PC-3 (cell line): ENCODE results near the gene QPCTL. TPM values are rescaled to one million over a fixed set of nuclear protein-coding genes. Genes with fewer than 3 reads are reported as not detected.
"Not testable (repeated sequence)": the region's sequence is repeated elsewhere in the genome, so short reads cannot be mapped to it uniquely, and the experiment has no call there.

Experiments
- ATAC-seq: fragments of 200-7000 bp; cut with Tn5 transposase; 2 replicates; pipeline ENCODE4 v1.9.1; 2020; ENCODE audit warnings: mild to moderate bottlenecking, moderate library complexity
- BruUV-seq: library from RNA; stranded (reverse); fragments of 400-500 nt; replicated peaks from 2 replicates; lab custom pipeline; 2021; lab: Mats Ljungman, UMichigan
- CTCF ChIA-PET: fragments of 300-600 bp; sonication (Branson Sonifier 250); formaldehyde crosslinking; loops from one replicate; lab custom pipeline; 2022; ENCODE audit warnings: antibody characterized with exemption; lab: Charles Lee
- POLR2A ChIA-PET: fragments of 300-600 bp; sonication (Branson Sonifier 250); formaldehyde crosslinking; loops from one replicate; lab custom pipeline; 2022; ENCODE audit warnings: antibody characterized with exemption; ENCODE audit not compliant: unreplicated experiment; lab: Charles Lee
- DNase-seq: peaks from one replicate; pipeline ENCODE4 v3.0.0-alpha.2; 2015
- H2AFZ ChIP-seq: fragments of 300-600 bp; sonication (generic); 2 replicates; pipeline ENCODE4 v1.6.0; 2016; ENCODE audit warnings: antibody characterized with exemption, low read length
- H3F3A ChIP-seq: fragments of 300-600 bp; sonication (generic); one replicate; pipeline ENCODE4 v1.6.0; 2017; ENCODE audit warnings: antibody characterized with exemption, low read length, control low read depth, mild to moderate bottlenecking; ENCODE audit not compliant: unreplicated experiment
- H3K27ac ChIP-seq: fragments of 300-600 bp; sonication (generic); 2 replicates; pipeline ENCODE4 v1.5.1; 2016; ENCODE audit warnings: mild to moderate bottlenecking, low read length
- H3K27me3 ChIP-seq: fragments of 300-600 bp; sonication (generic); 2 replicates; pipeline ENCODE4 v1.6.1; 2016; ENCODE audit warnings: low read length, mixed read lengths
- H3K36me3 ChIP-seq: fragments of 300-600 bp; sonication (generic); 2 replicates; pipeline ENCODE4 v1.6.1; 2016; ENCODE audit warnings: low read depth, mixed run types, low read length, mixed read lengths
- H3K4me1 ChIP-seq: fragments of 300-600 bp; sonication (generic); 2 replicates; pipeline ENCODE4 v1.5.1; 2016; ENCODE audit warnings: low read length; ENCODE audit not compliant: insufficient read depth
- H3K4me2 ChIP-seq: fragments of 300-600 bp; sonication (generic); 2 replicates; pipeline ENCODE4 v1.6.0; 2016; ENCODE audit warnings: low read length
- H3K4me3 ChIP-seq: fragments of 300-600 bp; sonication (generic); 2 replicates; pipeline ENCODE4 v1.5.1; 2016; ENCODE audit warnings: mild to moderate bottlenecking, low read length, mixed read lengths
- H3K79me2 ChIP-seq: fragments of 300-600 bp; sonication (generic); 2 replicates; pipeline ENCODE4 v1.6.1; 2017; ENCODE audit warnings: low read length, mixed read lengths
- H3K9ac ChIP-seq: fragments of 300-600 bp; sonication (generic); 2 replicates; pipeline ENCODE4 v1.6.0; 2016; ENCODE audit warnings: mild to moderate bottlenecking, low read length
- H3K9me2 ChIP-seq: fragments of 300-600 bp; sonication (generic); replicated peaks from 2 replicates; pipeline ENCODE4 v1.6.1; 2016; ENCODE audit warnings: mixed run types, low read length, mixed read lengths
- H3K9me3 ChIP-seq: fragments of 300-600 bp; sonication (generic); 2 replicates; pipeline ENCODE4 v1.6.1; 2016; ENCODE audit warnings: low read length, mixed read lengths
- H4K20me1 ChIP-seq: fragments of 300-600 bp; sonication (generic); 2 replicates; pipeline ENCODE4 v1.6.1; 2016; ENCODE audit warnings: low read length, mixed read lengths
- EZH2 ChIP-seq: fragments of 300-600 bp; sonication (generic); IDR thresholded peaks from one replicate; pipeline ENCODE4 v1.6.1; 2017; ENCODE audit warnings: antibody characterized with exemption, mild to moderate bottlenecking, low read length; ENCODE audit not compliant: unreplicated experiment
- EZH2phosphoT487 ChIP-seq: fragments of 300-600 bp; sonication (generic); IDR thresholded peaks from 2 replicates; pipeline ENCODE4 v1.6.1; 2018; ENCODE audit warnings: mild to moderate bottlenecking, antibody characterized with exemption, low read length, borderline replicate concordance
- intact Hi-C: fragments of 100-400 bp; cut with micrococcal nuclease; formaldehyde crosslinking; loops from 2 replicates; pipeline ENCODE4 v1.9.0; 2023
- total RNA-seq: library from RNA; depleted of rRNA; stranded (reverse); fragments of >200 nt; gene quantifications from 2 replicates; pipeline ENCODE4 v1.2.3, GENCODE V29; 2014
- TF ChIP-seq, protein P1 (sequence below): fragments of 300-600 bp; sonication (generic); conservative IDR thresholded peaks from 2 replicates; pipeline ENCODE4 v1.5.1; 2017; ENCODE audit warnings: antibody characterized with exemption, low read depth, mild to moderate bottlenecking, low read length

The QPCTL gene
- total RNA-seq, 1 experiment from 2014 or later, result 9.8 TPM

DNA sequence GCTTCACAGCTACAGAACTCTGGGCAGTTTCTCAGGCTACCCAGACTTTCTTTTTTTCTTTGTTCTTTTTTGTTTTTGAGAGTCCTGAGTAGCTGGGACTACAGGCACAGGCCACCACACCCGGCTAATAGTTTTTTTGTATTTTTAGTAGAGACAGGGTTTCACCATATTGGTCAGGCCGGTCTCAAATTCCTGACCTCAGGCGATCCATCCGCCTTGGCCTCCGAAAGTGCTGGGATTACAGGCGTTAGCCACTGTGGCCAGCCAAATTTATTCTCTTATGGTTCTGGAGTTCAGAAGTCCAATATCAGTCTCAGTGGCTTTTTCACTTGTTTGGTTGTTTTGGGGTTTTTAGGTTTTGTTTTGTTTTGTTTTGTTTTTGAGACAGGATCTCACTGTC is 53.1 kb downstream of the QPCTL start:
- DNase-seq, result no peak
- BruUV-seq, result no TSS peak
- Histone ChIP-seq H3K27me3 (no peaks in the 10 kb centered on the region), H3K36me3 (no peaks in the 10 kb centered on the region), H3K79me2 (no peaks in the 10 kb centered on the region), H3K4me1 (no peaks in the 10 kb centered on the region), H3K9me2 (no peaks in the 10 kb centered on the region), H3K9ac (no peak overlapping the region), H3K4me3 (no peak overlapping the region), H3K4me2 (no peak overlapping the region), H3K9me3 (no peaks in the 10 kb centered on the region), H4K20me1 (no peaks in the 10 kb centered on the region), H2AFZ (no peak overlapping the region), H3F3A (no peaks in the 10 kb centered on the region), H3K27ac (no peak overlapping the region)
- POLR2A ChIA-PET, result no interaction called here
- ATAC-seq, result no peak
- TF ChIP-seq EZH2phosphoT487 (no peak), EZH2 (no peak)
- TF ChIP-seq, protein P1, sequence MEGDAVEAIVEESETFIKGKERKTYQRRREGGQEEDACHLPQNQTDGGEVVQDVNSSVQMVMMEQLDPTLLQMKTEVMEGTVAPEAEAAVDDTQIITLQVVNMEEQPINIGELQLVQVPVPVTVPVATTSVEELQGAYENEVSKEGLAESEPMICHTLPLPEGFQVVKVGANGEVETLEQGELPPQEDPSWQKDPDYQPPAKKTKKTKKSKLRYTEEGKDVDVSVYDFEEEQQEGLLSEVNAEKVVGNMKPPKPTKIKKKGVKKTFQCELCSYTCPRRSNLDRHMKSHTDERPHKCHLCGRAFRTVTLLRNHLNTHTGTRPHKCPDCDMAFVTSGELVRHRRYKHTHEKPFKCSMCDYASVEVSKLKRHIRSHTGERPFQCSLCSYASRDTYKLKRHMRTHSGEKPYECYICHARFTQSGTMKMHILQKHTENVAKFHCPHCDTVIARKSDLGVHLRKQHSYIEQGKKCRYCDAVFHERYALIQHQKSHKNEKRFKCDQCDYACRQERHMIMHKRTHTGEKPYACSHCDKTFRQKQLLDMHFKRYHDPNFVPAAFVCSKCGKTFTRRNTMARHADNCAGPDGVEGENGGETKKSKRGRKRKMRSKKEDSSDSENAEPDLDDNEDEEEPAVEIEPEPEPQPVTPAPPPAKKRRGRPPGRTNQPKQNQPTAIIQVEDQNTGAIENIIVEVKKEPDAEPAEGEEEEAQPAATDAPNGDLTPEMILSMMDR, result no peak
- intact Hi-C loops, result no loop called here
- CTCF ChIA-PET, result no interaction called here

GRCh38 chr19:45746866-45747265 is 54.4 kb downstream of the QPCTL start:
- intact Hi-C loops, result no loop called here

DNA sequence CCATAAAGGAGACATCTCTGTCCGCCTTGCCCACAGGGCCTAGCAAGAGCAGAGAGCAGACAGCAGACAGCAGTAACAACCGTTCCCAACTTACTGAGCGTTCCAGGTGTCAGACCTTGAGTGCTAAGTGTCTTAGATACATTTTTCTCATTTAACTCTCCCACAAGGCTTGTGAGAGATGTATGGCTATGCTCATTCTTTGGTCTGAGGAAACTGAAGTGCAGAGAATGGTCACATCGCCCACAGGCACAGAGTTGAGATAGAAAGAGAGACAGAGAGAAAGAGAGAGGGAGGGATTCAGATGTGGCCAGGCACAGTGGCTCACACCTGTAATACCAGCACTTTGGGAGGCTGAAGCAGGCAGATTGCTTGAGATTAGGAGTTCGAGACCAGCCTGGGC is 55.0 kb downstream of the QPCTL start:
- no peaks in the 10 kb centered on the region for H3K9me2 ChIP-seq
- POLR2A ChIA-PET, result no interaction called here
- no peak overlapping the region for H3K9ac ChIP-seq
- no peaks in the 10 kb centered on the region for H3F3A ChIP-seq
- H3K4me2 ChIP-seq, result no peak overlapping the region
- BruUV-seq, result no TSS peak
- DNase-seq, result no peak
- no peak overlapping the region for H3K27ac ChIP-seq
- H3K27me3 ChIP-seq, result no peaks in the 10 kb centered on the region
- H3K79me2 ChIP-seq, result no peaks in the 10 kb centered on the region
- CTCF ChIA-PET, result no interaction called here
- no peak overlapping the region for H2AFZ ChIP-seq
- intact Hi-C loops, result no loop called here
- H3K36me3 ChIP-seq, result no peaks in the 10 kb centered on the region
- no peak for ATAC-seq
- H3K4me3 ChIP-seq, result no peak overlapping the region
- no peaks in the 10 kb centered on the region for H3K4me1 ChIP-seq
- no peak for TF ChIP-seq EZH2phosphoT487
- TF ChIP-seq, protein P1, result no peak
- no peak for TF ChIP-seq EZH2
- H4K20me1 ChIP-seq, result no peaks in the 10 kb centered on the region
- H3K9me3 ChIP-seq, result no peaks in the 10 kb centered on the region

More at GRCh38 chr19:45746866-45747265, 54.4 kb downstream of the QPCTL start:
- no peak overlapping the region for H2AFZ ChIP-seq
- no peak overlapping the region for H3K27ac ChIP-seq
- no TSS peak for BruUV-seq
- no peaks in the 10 kb centered on the region for H3K27me3 ChIP-seq
- H3K9me3 ChIP-seq, result no peaks in the 10 kb centered on the region
- DNase-seq (no peak), ATAC-seq (no peak)
- no peak overlapping the region for H3K9ac ChIP-seq
- H3K9me2 ChIP-seq, result no peaks in the 10 kb centered on the region
- no peaks in the 10 kb centered on the region for H3K4me1 ChIP-seq
- H3F3A ChIP-seq, result no peaks in the 10 kb centered on the region
- TF ChIP-seq EZH2phosphoT487 (no peak), EZH2 (no peak)
- TF ChIP-seq, protein P1, result no peak
- H3K4me3 ChIP-seq, result no peak overlapping the region
- H4K20me1 ChIP-seq, result no peaks in the 10 kb centered on the region
- CTCF ChIA-PET, result no interaction called here
- no peak overlapping the region for H3K4me2 ChIP-seq
- POLR2A ChIA-PET, result no interaction called here
- no peaks in the 10 kb centered on the region for H3K36me3 ChIP-seq
- no peaks in the 10 kb centered on the region for H3K79me2 ChIP-seq

DNA sequence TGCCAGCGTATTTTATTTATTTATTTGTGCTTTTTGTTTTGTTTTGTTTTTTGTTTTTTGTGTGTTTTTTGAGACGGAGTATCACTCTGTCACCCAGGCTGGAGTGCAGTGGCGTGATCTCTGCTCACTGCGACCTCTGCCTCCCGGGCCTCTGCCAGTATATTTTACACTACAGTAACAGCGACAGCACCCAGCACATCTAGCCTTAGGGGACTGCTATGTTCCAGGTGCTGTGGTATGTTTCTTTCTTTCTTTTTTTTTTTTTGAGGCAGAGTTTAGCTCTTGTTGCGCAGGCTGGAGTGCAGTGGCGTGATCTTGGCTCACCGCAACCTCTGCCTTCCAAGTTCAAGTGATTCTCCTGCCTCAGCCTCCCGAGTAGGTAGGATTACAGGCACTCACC is 59.0 kb downstream of the QPCTL start:
- H3F3A ChIP-seq, H3K79me2 ChIP-seq, H3K27me3 ChIP-seq, intact Hi-C loops, H2AFZ ChIP-seq, H4K20me1 ChIP-seq, H3K27ac ChIP-seq, ATAC-seq, H3K36me3 ChIP-seq, H3K9ac ChIP-seq, POLR2A ChIA-PET, H3K4me2 ChIP-seq, BruUV-seq, H3K9me2 ChIP-seq, DNase-seq, H3K4me1 ChIP-seq, CTCF ChIA-PET, H3K9me3 ChIP-seq, H3K4me3 ChIP-seq: not testable (repeated sequence)
